GM21381 (cell line): ENCODE results near the gene NEDD4.
"Not testable (repeated sequence)": the region's sequence is repeated elsewhere in the genome, so short reads cannot be mapped to it uniquely, and the experiment has no call there.

Experiments used
- ATAC-seq: cut with Tn5 transposase; IDR thresholded peaks from one replicate; pipeline ENCODE4 v1.9.1; 2021; ENCODE audit warnings: mild to moderate bottlenecking, moderate library complexity; ENCODE audit not compliant: unreplicated experiment

NEDD4 gene

DNA sequence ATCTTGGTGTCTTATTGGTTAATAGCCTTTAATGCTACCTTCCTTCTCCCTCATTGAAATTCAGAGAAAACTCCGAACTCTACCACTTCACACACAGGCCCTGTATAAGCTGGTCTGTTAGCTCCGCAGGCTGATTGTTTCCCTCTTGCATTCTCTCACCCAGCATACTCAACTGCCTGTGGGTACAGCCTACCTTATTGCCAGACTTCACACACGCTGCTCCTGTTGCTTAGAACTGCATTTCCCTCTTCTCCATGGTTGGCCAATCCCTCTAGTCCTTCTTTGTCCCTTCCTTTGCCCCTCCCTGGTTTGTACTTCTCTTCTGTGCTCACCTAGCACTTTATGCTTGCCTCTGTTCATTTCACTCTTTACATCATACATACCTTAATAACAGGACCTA is 157.5 kb downstream of the NEDD4 start:
- ATAC-seq = no peak

DNA sequence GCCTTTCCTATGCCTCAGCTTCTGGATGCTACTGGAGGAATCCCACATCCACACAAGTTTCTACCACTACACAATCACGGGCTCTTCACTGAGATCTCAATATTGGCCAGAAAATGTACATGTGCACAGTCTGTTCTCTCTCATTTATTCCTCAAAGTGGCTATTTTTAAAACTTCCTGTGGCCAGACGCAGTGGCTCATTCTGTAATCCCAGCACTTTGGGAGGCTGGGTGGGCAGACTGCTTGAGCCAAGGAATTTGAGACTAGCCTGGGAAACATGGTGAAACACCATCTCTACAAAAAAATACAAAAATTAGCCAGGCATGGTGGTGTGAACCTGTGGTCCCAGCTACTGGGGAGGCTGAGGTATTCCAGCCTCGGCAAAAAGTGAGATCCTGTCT is 159.1 kb downstream of the NEDD4 start:
- ATAC-seq = no peak

DNA sequence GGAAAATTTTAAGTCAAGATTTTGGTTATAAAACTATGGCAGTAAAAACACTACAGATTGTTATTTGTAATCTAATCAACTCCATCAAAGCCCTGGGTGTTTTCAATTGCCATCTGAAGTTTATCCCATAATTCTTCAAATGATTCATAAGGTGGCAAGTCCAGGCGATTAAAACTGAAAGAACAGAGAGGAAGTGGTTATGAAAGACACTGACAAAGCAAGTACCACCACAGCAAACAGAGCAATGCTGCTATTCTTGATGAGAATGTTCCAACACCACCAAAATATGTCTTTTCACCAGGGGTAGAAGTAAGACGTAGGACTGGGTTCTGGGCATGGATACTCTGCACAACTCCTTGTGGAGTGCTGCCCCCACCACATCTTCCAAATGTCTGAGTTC is 163.6 kb downstream of the NEDD4 start:
- ATAC-seq = peak; percentile 52

DNA sequence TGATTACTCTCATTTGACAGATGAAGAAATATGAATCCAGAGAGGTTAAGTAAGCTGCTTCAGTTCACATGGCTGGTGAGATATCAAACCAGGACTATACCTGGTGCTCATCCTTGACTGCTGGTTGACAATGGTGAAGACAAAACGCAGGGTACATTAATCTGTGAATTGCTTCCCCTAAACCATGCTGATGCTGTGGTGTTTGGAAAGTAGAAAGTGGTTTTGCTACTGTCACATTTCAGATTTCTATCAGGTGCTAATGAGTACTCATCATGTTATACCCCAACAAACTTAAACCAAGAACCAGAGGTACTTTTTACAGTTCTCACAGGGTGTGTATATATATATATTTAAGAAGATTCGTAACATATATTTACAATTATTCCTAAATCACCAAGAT is 165.5 kb downstream of the NEDD4 start:
- no peak for ATAC-seq

DNA sequence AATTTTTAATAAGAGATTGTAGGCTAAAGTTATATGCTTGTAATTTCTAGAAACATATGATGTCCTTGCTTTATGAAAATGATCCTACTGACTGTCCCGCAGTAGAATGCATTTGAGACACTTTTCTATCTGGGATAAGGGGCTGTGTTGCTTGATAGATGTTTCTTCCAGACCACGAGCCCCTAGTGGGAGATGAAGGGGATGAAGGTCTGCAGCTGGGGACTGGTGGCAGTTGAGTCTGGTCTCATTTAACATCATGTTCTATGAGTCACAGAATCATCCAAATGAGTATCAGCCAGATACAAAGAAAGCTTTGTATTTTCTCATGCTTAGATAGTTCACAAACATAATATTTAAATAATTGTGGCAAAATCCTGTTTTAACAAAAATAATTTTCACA is 166.2 kb downstream of the NEDD4 start:
- ATAC-seq = no peak

DNA sequence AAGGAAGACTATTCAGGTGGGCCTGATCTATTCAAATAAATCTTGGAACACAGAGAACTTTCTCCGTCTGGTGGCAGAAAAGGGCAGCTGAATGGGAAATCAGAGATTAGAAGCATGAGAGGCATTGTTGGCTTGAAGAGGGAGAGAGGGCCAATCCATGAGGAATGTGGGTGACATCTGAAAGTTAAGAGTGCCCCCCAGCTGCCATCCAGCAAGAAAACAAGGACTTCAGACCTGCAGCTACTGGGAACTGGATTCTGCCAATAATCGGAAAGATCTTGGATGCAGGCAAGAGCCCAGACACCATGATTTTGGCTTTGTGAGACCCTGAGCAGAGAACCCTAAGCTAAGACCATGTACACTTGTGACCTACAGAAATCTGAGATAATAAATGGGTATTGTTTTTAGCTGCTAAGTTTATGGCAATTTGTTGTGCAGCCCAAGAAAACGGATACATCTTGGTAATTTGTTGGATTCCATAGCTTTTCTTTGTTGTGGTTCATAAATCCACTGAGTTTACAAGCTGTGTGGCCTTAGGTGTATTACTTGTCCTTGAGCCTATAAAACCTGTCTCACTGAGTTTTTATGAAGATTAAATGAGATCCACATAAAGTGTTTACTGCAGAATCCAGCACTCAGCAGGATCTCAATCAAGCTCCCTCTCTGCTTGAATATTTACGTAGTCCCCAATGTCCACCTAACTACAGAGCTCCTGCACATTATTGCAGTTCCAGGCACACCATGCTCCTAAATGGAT is 168.4 kb downstream of the NEDD4 start:
- ATAC-seq = no peak

DNA sequence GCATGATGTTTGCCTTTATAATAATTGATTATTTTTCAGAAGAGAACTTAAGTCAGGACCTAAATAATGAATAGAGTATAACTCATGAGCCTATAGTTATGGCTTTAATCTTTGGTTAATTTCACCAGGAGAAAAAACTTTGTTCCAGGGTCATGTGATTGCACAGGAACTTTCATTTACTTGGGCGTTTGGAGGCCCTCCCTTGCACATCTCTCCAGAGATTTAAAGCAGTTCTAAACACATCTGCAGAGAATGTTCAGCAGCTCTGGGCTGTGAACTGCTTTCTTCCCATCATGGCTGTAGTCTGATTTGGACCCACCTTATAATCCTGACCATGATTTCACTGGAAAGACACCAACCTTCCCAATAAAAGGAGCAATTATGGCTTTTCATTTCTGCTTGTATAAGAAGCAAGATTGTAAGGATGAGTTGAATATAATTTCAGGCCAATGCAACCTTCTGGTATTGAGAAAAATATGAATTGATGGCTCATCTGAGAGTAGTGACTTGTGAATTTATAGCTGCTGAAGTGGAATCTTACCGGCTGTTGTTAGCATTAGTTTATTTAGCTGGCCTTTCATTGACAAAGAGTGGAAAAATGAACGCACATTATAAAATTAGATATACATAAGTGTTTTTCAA is 169.6 kb downstream of the NEDD4 start:
- ATAC-seq = no peak

DNA sequence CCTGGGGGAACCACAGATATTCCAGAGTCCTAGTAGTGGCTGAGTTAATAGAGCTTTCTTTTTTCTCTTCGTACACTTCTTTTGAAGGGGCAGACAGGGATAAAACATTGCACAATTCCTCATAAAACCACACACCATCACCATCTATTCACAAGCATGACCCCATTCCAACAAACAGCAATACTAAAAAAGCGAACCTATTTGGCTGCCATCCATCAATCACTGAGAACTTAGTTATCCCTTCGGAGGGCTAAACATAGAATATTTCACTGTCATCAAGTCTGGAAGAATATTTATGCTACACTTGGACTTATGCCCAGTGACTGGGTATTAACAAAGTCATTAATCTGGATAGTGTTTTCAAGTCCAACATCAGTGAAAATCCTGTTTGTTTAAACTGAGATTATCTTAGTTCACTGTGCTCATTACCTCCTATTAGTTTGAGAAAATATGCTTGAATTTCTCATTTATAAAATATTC is 170.2 kb downstream of the NEDD4 start:
- ATAC-seq = no peak

DNA sequence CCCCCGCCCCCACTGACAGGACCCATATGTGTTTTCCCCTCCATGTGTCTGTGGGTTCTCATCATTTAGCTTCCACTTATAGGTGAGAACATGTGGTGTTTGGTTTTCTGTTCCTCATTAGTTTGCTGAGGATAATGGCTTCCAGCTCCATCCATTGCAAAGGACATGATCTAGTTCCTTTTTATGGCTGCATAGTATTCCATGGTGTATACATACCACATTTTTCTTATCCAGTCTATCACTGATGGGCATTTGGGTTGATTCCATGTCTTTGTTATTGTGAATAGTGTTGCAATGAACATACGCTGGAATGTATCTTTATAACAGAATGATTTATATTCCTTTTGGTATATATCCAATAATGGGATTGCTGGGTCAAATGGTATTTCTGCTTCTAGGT is 171.7 kb downstream of the NEDD4 start:
- not testable (repeated sequence) for ATAC-seq

DNA sequence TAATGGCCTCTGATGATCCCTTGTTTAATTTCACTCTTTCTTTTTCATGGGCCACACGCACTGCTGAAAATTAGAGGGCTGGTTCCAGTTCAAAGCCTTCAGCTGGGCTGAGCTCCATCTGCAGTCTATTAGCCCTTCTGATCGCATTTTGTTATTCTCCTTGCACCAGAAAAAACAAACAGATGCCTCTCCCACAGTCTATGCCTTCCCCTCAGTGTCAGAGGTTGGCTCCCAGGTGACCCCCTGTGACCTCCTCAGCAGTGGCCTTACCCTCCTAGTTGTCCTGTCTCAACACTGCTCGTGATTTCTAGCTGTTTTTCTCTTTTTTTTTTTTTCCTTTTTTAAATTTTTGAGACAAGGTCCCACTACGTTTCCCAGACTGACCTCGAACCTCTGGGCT is 173.4 kb downstream of the NEDD4 start:
- ATAC-seq = no peak

DNA sequence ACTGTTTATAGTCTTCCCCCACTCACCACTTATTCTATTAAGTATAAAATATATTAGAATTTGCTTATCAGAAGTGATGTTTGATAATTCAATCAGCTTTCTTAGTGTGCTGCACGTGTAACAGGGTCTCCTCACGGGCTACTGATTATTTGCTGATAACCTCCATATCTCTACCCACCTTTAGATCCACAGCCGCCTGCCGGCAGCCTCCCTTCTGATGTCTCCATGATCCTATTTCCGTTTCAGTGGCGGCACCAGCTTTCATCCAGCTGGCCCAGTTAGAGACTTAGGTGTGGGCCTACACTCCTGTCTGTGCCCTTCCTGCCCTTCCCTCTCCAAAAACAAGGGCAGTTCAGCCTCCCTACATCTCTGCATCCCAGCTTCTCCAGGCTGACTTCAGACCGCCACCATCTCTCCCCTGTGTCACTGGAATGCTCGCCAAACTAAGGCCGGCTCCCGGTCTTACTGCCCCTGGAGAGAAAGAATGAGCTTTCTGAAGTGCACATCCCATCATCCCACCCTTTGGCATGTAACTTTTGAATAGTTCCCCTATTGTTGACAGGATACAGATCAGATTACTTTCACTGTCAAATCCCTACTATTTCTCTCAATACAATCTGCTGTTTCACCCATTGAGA is 173.9 kb downstream of the NEDD4 start:
- no peak for ATAC-seq

DNA sequence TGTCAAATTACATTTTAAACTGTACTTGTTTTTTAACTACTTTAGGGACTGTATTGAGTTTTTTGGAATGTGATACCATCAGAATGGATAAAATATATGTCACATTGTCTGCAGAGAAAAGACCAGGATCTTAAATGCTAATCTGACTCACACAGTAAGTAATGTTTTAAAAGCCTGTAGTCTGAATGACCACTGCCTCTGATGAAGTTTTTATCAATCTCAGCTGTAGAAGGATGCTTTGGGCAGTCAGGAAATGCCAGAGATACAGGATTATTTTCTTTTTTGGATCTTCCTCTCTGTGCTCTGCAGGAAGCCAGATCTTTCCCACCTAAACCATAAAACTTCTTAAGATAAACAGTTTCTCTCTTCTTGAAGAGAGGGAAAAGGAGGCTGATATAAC is 177.4 kb downstream of the NEDD4 start:
- no peak for ATAC-seq

DNA sequence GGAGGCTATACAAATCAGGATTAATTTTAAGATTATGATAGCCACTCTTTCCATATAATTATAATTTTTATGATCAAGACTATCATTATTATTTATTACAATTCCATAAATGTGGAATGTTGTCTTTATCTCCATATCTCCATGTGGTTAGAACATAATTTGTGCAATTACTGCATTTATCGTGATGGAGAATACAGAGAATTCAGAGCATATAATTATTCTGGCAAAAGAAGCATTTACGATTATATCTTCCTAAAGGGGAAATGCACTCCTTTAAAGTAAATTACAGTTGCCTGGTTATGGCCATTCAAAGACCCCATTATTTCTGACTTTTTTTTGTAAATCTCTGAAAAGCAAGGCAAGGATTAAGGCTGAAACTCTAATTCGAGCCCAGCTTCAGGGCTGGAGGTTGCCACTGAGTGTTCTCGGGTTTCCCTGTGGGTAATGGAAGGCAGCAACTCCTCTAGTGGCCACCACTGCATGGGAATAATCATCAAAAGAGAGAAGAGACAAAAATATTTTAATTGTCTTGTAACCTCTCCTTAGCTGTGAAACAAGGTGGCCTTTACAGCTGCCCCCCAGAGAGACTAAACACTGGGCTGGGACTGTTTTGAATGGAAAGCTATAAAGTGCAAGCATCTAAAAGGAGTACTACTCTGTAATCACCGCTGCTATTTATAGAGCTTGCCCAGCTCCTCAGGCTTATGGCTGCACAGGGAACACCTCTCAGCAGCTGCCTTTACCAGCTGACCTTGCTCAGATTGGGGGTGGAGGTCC is 190.6 kb downstream of the NEDD4 start:
- no peak for ATAC-seq

DNA sequence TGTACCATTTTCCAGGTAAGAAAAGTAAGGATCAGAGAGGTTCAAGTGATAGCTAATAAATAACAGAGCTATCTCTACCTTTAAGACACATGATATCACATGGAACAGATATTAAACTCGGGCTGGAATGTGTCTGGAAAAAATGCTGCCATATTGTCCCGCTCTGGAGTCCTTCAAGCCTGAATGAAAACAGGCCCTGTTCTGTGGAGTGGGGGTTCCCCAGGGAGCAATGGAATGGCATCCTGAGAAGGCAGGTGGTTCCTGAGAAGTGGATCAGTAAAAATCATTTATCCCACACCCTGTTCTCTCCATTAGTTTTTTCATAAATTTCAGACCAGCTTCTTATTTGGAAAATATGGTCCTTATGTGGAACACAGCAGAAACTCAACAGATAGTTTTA is 193.2 kb downstream of the NEDD4 start:
- ATAC-seq = no peak

DNA sequence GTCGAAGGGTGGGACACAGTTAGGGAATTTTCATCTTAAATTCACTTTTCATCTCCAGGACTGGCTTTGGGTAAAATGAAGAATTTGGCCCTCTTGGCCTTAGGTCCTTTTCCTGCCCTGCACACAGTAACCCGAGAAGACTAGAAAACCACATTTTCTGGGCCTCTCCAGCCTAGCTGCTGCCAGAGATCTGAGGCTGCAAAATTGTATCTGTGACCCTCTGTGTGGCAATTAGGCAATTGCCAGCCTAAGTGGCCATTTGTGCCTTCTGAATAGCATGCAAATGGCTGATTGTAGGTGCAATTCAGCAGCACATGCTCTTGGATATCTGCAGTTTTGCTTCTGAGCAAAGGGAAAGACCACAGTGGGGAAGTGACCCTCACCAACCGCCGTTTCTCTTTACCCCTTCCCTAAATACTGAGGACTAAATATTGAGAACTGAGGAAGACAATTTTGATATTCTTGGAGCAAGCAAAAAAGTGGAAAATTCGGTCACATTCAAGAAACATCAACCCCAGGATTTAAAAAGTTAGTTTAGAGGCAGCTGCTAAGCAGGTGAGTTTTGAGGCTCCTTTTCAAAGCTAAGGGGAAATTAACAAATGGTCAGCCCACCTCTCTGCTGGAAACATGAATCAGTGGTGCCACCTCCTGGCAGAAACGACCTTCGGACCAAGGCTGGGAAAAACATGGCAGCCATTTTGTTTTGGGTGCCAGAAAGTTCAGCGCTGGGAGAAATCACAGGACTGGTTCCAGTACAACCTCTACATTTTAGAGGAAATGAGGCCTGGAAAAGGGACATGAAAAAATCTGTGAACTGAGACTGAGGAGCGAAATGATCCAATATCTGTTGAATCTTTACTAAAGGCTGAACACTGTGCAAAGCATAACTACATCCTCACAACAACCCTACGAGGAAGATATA is 193.9 kb downstream of the NEDD4 start:
- peak; percentile 49 for ATAC-seq

DNA sequence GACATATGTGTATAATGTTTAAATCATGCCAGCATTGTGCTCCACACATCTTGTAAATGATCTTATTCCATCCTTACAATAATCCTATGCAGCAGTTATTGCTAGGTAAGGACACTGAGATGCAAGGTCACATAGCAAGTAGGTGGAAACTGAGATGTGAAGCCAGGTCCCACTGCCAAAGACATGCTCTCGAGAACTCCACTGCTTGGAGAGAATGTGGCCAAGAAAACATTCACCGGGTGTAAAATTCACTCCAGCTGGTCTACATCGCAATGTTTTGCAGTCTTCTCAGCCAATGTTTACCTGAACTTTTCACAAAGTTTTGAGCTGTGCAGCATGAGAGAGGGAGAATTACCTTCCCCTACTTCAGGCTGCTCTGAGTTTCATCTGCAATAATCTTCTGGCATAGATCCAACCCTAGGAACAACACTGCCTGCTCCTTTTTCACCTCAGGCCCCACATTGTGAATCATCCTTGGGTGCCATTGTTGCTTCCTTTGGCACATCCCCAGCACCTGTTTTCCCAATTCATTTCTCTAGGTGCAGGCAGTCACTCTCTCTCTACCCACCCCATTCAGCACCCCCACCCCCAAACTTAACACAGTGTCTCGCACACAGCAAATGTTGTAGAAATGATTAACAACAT is 197.0 kb downstream of the NEDD4 start:
- ATAC-seq = no peak

DNA sequence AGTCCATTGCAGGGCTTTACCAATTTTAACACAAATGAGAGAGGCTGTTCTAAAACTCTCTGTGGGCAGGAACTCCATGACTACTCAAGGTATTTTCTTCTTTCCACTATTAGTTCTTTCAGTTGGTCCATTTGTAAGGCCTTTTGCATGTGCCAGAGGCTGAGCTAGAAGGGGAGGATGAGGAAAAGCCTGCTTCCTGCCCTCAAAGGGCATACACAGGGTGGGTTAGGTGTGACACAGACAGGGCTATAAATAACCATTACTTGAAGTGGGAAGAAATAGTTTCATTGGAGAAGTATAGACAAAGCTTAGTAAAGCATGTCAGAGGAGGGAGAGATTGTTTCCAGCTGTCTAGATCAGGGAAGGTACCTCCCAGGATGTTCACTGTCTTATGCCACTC is 198.4 kb downstream of the NEDD4 start:
- no peak for ATAC-seq

DNA sequence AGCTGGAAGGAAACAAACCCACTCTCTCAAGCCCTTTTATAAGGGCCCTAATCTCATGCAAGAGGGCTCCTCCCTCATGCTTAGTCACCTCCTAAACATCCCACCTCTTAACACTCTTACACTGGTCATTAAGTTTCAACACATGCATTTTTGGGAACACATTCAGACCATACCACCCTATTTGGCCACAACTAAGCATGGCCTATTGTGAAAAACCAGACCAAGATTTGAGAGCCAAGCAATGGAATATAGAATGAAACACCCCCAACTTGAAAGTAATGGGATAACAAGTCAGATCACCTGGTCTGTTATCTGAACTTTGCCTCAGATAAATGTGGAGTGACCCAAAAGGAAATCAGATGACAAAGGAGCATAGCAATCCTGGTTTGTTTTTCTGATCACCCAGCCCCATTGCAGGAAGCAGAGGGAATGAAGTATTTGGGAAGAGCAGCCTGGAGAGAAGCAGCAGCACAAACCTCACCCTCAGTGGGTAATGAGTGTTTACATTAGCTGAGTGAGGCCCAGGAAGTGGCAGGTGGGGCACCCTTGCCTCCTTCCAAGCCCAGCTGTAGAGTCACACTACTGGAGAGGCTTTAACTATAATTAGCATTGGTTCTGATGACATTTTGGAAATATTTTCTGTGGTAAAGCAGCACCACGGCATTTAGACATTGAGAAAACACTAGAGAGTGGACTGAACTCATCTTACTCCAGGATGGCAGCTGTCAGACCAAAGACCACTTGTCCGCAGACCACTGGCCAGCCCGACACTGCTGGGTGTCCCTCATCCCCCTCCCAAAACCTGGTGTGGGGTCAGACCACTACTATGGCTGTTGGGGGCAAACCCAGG is 201.6 kb downstream of the NEDD4 start:
- no peak for ATAC-seq
